Measurements from ENCODE around the gene TRMO.

TRMO gene

GRCh38 chr9:97940233-97940632 is 17.9 kb upstream of the TRMO start:
- DNase-seq (ENCODE audit: low read depth in 1 of 2, low spot score in 1 of 2) = no peak

DNA sequence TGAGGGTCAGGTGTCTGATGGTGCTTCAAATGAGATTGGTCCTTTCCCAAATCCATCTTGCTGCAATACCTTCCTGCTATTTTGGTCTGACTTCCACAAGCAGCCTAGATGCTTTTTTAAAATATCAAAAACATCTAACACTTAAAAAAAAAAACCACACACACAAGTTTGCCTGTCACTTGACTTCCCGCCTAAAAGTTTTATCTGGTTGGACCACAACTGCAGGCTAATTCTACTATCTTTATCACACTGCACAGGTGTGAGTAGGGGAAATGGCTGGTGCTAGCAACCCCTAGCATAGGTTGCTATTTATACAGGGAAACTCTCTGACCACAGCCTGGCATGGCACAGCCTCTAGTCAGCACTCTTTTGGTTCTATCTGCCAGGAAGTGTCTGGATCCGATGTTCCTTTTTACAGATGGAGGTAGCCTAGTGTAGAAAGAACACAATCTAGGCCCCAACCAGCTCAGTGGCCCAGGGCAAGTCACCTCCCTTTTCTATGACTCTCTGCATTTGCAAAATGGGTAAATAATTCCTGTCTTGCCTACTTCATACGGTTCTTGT is 15.9 kb upstream of the TRMO start, which contains the start of gene HEMGN:
Gene HEMGN (minus strand): TSS at position 92 of the 564 bp plus-strand sequence. CDS start 36 bp downstream, at position 56.
- DNase-seq (ENCODE audit: low read depth in 1 of 2, low spot score in 1 of 2) = no peak

- DNase-seq (ENCODE audit: low read depth in 1 of 2, low spot score in 1 of 2) = no peak
These were observed 14.7 kb upstream of the TRMO start for GRCh38 chr9:97936998-97937397.

- DNase-seq (ENCODE audit: low read depth in 1 of 2, low spot score in 1 of 2) = no peak
These were observed 13.0 kb upstream of the TRMO start for GRCh38 chr9:97935276-97935675.

DNA sequence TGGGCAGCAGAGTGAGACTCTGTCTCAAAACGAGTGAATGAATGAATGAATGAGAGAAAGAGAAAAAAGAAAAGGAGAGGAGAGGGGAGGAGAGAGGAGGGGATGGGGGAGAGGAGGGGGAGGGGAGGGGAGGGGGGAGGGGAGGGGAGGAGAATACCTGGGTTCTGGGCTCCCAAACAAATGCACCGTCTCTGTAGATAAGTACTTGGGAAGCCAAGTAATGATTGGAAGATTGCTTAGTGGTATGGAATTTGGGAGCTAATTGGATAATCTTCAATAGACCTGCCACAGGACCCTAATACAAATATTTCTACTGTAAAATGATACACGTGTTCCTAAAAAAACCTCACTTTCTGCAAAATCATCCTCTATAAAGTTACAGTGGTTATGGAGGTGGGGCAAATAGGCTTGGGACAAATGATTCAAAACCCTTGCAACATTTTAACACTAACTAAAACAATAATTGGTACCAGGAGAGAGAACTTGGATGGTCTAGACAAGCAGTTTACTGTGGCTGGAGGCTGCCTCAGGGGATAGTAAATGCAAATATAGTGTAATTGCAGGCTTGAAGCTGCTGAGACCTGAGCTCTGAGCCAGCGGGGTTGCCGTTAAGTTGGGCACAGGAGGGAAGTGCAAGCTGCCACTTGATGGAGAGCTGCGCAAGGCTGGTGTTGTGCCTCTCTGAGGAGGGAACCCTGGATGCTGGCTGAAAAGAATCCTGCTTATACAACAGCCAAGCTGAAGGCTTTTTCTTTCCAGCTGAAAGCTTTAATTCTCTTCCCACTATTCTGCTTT is 12.2 kb upstream of the TRMO start:
- DNase-seq (ENCODE audit: low read depth in 1 of 2, low spot score in 1 of 2) = no peak

- DNase-seq (ENCODE audit: low read depth in 1 of 2, low spot score in 1 of 2) = no peak
These were observed 11.1 kb upstream of the TRMO start for GRCh38 chr9:97933297-97933998.

DNA sequence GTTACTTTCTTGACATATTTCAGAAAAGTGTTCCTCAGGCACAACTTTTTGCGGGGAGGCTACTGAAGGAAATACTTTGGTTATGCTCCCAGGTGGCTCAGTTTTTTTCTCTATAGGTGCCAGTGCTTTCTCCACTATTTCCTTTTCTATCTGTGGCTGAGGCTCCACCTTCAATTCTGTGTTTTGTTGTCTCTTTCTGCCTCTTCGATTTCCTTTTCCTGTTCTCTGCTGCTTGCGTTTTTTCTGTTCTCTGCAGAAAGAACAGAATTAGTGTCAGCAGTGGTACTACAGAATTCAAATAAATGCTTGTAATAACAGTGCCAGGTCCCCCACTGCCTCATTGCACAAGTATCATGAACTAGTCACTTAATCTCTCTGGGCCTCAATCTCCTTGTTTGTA is 8.7 kb upstream of the TRMO start:
- DNase-seq (ENCODE audit: low read depth in 1 of 2, low spot score in 1 of 2) = no peak

GRCh38 chr9:97928986-97929604 is 6.8 kb upstream of the TRMO start:
- DNase-seq (ENCODE audit: low read depth in 1 of 2, low spot score in 1 of 2) = no peak

DNA sequence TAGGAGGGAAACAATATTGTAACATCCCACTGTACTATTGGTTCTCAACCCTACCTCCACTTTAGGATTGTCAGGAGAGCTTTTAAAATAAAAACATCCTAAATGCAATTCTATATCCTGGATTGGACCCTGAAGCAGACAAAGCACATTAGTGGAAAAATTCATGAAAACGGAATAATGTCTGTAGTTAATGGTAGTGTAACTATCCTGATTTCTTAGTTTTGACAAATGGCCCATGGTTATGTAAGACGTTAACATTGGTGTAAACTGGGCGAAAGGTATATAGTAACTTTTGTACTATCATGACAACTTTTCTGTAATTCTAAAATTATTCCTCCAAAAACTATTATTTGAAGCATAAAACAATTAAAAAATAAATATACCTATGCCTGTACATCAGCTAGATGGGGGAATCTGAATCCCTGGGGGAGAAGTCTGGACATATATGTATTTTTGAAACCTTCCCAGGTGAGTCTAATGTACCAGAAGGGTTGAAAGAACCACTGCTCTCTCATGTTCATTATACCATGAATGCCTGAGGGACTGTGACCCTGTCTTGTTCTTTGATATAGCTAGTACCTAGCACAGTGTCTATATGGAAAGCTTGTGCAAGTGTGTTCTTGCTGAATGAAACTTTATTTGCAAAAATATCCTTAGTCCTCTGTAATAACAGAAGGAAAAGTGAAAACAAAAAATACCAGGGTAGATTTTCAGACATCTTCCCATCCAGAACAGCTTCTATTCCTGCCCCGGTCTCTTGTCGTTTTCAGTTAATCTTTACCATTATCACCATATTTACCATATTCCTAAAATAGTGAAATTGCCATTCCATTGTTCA is 3.4 kb upstream of the TRMO start:
- DNase-seq (ENCODE audit: low read depth in 1 of 2, low spot score in 1 of 2) = no peak

- DNase-seq (ENCODE audit: low read depth in 1 of 2, low spot score in 1 of 2) = no peak
These were observed 2.1 kb upstream of the TRMO start for GRCh38 chr9:97924386-97924785.

- DNase-seq (ENCODE audit: low read depth in 1 of 2, low spot score in 1 of 2) = peak; percentile 28 to 43
These were observed 1.3 kb upstream of the TRMO start for GRCh38 chr9:97923529-97924108.

DNA sequence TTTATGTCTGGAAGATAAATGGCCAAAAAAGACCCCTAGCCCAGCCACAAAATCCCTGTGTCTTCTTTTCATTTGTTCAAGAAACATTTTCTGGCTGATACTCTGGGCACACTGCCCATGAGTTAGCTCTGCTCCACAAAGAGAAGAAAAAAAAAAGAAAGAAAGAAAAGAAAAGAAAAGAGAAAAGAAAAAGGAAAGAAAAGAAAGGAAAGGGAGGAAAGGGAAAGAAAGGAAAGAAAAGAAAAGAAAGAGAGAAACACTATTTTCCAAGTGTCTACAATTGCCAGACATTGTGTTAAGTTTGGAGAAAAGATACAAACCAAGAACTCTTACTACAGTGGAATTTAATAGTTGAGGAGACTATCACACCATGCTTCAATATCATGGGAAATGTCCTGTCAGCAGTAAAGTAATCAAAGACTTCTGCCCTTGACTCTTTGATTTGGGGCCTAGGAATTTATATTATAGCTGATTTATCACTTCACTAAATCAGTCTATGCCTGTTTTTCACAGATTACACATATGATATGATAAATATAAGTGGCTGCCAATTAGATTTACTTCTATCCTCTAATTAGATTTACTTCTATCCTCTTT is 3.0 kb downstream of the TRMO start:
- DNase-seq (ENCODE audit: low read depth in 1 of 2, low spot score in 1 of 2) = no peak

DNA sequence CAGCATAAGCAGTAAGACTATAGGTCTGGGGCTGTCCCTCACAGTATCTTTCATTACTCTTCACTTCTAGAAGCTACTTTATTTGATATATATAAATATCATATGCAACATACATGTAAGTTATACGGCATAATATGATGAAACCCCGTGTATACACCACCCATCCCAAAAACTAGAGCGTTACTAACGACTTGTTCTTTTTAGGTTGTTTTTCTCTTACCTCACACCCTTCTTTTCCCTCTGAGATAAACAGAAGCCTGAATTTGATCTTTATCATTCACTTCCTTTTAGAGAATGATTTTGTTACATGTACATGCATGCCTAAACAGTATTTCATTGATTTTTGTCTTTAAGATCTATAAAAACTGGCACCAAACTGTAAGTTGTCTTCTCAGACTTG is 3.7 kb downstream of the TRMO start:
- DNase-seq (ENCODE audit: low read depth in 1 of 2, low spot score in 1 of 2) = no peak

GRCh38 chr9:97911970-97912369 is 10.3 kb downstream of the TRMO start:
- DNase-seq (ENCODE audit: low read depth in 1 of 2, low spot score in 1 of 2) = no peak

DNA sequence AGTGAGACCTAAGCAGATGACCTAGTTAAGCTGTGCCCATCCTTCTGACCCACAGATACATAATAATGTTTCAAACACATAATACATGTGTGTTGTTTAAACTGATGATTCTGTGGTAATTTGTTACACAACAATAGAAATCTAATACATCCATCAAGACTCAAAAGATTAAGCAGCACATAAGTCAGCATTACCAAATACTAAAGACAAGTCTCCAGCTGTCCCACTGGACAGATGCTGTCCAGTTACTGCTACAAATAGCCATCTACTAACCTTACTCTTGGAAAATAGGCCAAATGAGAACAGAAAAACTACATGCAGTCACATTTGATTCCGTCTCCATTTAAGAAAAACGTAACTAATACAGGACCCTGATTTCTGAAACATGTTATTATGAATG is 10.8 kb downstream of the TRMO start:
- no peak for DNase-seq (ENCODE audit: low read depth in 1 of 2, low spot score in 1 of 2)

DNA sequence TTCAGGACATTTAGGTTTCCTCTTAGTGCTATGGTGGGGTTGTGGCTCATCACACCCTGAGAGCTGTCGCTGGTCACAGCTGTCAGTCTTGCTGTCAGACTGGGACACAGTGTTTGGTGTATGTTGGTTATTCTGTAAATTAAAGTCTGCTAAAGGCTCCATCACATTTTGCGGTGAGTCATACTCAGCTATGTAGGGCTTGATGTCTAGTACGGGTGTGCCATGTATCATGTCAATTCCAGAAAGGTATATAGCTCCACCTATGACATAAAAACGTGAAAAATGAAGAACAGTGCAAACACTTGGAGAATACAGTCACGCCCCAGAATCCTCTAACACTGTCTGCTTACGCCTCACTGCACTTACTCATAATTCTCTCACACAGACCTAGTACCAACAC is 11.9 kb downstream of the TRMO start:
- no peak for DNase-seq (ENCODE audit: low read depth in 1 of 2, low spot score in 1 of 2)

DNA sequence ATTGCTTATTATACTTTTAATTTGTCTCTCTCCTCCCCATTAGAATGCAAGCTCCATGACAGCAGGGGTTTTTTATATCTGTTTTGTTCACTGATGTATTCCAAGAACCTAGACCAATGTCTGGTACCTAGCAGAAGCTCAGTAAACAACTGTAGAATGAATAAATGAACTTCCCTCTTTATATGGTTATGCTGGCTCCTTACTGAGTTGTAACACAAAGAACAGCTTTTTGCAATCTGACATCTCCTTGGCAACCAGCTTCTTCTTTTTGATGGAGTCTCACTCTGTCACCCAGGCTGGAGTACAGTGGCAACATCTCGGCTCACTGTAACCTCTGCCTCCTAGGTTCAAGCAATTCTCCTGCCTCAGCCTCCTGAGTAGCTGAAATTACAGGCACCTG is 13.6 kb downstream of the TRMO start:
- DNase-seq (ENCODE audit: low read depth in 1 of 2, low spot score in 1 of 2) = no peak

- DNase-seq (ENCODE audit: low read depth in 1 of 2, low spot score in 1 of 2) = no peak
These were observed 14.7 kb downstream of the TRMO start for GRCh38 chr9:97907632-97908031.

DNA sequence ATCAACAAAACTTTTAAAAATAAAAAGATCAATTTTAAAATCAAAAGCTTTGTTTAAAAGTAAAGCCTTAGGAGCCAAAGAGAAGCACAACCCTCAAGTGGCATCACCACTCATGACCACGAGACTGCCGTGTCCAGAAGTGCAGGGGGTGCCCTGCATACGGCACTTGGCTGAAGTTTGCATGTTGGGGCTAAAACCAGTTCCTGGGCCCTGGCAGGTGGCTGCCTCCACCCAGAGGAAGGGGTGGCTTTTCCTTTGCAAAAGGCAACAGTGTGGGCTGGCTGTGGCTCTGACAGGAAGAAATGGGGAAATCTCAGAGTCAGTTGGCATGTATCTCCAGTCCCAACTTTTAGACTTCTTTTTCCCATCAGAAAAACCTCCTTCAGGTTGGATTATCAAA is 15.3 kb downstream of the TRMO start:
- peak in 1 of 2 donors; percentile 9 for DNase-seq (ENCODE audit: low read depth in 1 of 2, low spot score in 1 of 2)

GRCh38 chr9:97906236-97906831 is 16.0 kb downstream of the TRMO start:
- DNase-seq (ENCODE audit: low read depth in 1 of 2, low spot score in 1 of 2) = peak in 1 of 2 donors; percentile 31

All from activated T-helper 1 cell treated with anti-CD3 and anti-CD28 coated beads, Interleukin-2, amount 50 U/mL, for 16 hours (primary cell).